ENCODE data around the gene ADRA2B.

The ADRA2B gene

GRCh38 chr2:96115631-96116423 is 544 bp downstream of the ADRA2B start:
- no peak overlapping the region for H3K9ac ChIP-seq (ENCODE audit: low read length)
- no peaks in the 10 kb centered on the region for H3K36me3 ChIP-seq (ENCODE audit: control insufficient read depth, insufficient read depth, low read length)
- peak overlapping the region; percentile 29 for H3K4me3 ChIP-seq (ENCODE audit: low read length)
- no peaks in the 10 kb centered on the region for H3K4me1 ChIP-seq (ENCODE audit: control insufficient read depth, insufficient read depth, low read length)
- H3K27me3 ChIP-seq (ENCODE audit: control insufficient read depth, insufficient read depth, low read length): peaks cover 15% of the 10 kb centered on the region
- no peak overlapping the region for H3K27ac ChIP-seq (ENCODE audit: low read depth, low read length)

DNA sequence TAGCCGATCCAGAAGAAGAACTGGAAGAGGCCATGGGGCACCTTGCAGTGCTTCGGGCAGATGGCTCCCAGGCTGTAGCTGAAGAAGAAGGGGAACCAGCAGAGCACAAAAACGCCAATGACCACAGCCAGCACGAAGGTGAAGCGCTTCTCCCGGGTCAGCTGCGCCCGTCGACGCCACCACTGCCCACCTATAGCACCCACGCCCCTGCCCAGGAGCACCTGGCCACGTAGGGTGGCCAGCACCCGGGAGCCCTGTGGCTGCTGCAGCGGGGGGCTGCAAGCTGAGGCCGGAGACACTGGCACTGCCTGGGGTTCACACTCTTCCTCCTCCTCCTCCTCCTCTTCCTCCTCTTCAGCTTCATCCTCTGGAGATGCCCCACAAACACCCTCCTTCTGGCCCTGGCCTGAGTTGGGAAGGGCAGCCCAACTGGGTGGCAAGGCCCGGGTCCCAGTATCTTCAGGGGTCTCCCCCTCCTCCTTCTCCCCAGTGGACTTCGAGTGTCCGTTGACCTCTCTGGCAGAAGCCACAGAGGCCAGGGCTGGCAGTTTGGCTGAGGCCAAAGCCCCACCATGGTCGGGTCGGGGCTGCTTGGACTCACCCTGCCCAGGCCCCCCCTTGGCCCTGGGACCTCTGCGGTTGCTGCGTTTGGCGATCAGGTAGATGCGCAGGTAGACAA is 1.3 kb downstream of the ADRA2B start:
- H3K9ac ChIP-seq (ENCODE audit: low read length): no peak overlapping the region
- H3K27me3 ChIP-seq (ENCODE audit: control insufficient read depth, insufficient read depth, low read length): peaks cover 13% of the 10 kb centered on the region
- no peak overlapping the region for H3K27ac ChIP-seq (ENCODE audit: low read depth, low read length)
- H3K4me3 ChIP-seq (ENCODE audit: low read length): no peak overlapping the region
- H3K4me1 ChIP-seq (ENCODE audit: control insufficient read depth, insufficient read depth, low read length): no peaks in the 10 kb centered on the region
- H3K36me3 ChIP-seq (ENCODE audit: control insufficient read depth, insufficient read depth, low read length): no peaks in the 10 kb centered on the region

- H3K4me1 ChIP-seq (ENCODE audit: control insufficient read depth, insufficient read depth, low read length): no peaks in the 10 kb centered on the region
- no peak overlapping the region for H3K27ac ChIP-seq (ENCODE audit: low read depth, low read length)
- no peaks in the 10 kb centered on the region for H3K36me3 ChIP-seq (ENCODE audit: control insufficient read depth, insufficient read depth, low read length)
- H3K9ac ChIP-seq (ENCODE audit: low read length): no peak overlapping the region
- H3K4me3 ChIP-seq (ENCODE audit: low read length): no peak overlapping the region
- peaks cover 13% of the 10 kb centered on the region for H3K27me3 ChIP-seq (ENCODE audit: control insufficient read depth, insufficient read depth, low read length)
Measured at GRCh38 chr2:96114546-96114902, 1.8 kb downstream of the ADRA2B start.

GRCh38 chr2:96113951-96114350 is 2.4 kb downstream of the ADRA2B start:
- no peak overlapping the region for H3K4me3 ChIP-seq (ENCODE audit: low read length)
- peaks cover 13% of the 10 kb centered on the region for H3K27me3 ChIP-seq (ENCODE audit: control insufficient read depth, insufficient read depth, low read length)
- no peaks in the 10 kb centered on the region for H3K36me3 ChIP-seq (ENCODE audit: control insufficient read depth, insufficient read depth, low read length)
- peaks cover 4% of the 10 kb centered on the region for H3K4me1 ChIP-seq (ENCODE audit: control insufficient read depth, insufficient read depth, low read length)
- H3K9ac ChIP-seq (ENCODE audit: low read length): no peak overlapping the region
- no peak overlapping the region for H3K27ac ChIP-seq (ENCODE audit: low read depth, low read length)

GRCh38 chr2:96113367-96113677 is 3.0 kb downstream of the ADRA2B start:
- Histone ChIP-seq H3K27me3 (ENCODE audit: control insufficient read depth, insufficient read depth, low read length) (peaks cover 13% of the 10 kb centered on the region), H3K9ac (ENCODE audit: low read length) (no peak overlapping the region), H3K4me3 (ENCODE audit: low read length) (no peak overlapping the region), H3K4me1 (ENCODE audit: control insufficient read depth, insufficient read depth, low read length) (peaks cover 4% of the 10 kb centered on the region), H3K36me3 (ENCODE audit: control insufficient read depth, insufficient read depth, low read length) (no peaks in the 10 kb centered on the region), H3K27ac (ENCODE audit: low read depth, low read length) (no peak overlapping the region)

GRCh38 chr2:96112501-96113366 is 3.6 kb downstream of the ADRA2B start:
- Histone ChIP-seq H3K27ac (ENCODE audit: low read depth, low read length) (no peak overlapping the region), H3K9ac (ENCODE audit: low read length) (no peak overlapping the region), H3K4me1 (ENCODE audit: control insufficient read depth, insufficient read depth, low read length) (peaks cover 4% of the 10 kb centered on the region), H3K27me3 (ENCODE audit: control insufficient read depth, insufficient read depth, low read length) (peaks cover 8% of the 10 kb centered on the region), H3K4me3 (ENCODE audit: low read length) (no peak overlapping the region), H3K36me3 (ENCODE audit: control insufficient read depth, insufficient read depth, low read length) (no peaks in the 10 kb centered on the region)

GRCh38 chr2:96111823-96112500 is 4.4 kb downstream of the ADRA2B start:
- no peak overlapping the region for H3K4me3 ChIP-seq (ENCODE audit: low read length)
- H3K27ac ChIP-seq (ENCODE audit: low read depth, low read length): no peak overlapping the region
- no peaks in the 10 kb centered on the region for H3K36me3 ChIP-seq (ENCODE audit: control insufficient read depth, insufficient read depth, low read length)
- peaks cover 4% of the 10 kb centered on the region for H3K27me3 ChIP-seq (ENCODE audit: control insufficient read depth, insufficient read depth, low read length)
- peaks cover 4% of the 10 kb centered on the region for H3K4me1 ChIP-seq (ENCODE audit: control insufficient read depth, insufficient read depth, low read length)
- no peak overlapping the region for H3K9ac ChIP-seq (ENCODE audit: low read length)

- Histone ChIP-seq H3K4me1 (ENCODE audit: control insufficient read depth, insufficient read depth, low read length) (peaks cover 4% of the 10 kb centered on the region), H3K9ac (ENCODE audit: low read length) (no peak overlapping the region), H3K4me3 (ENCODE audit: low read length) (no peak overlapping the region)
Measured at GRCh38 chr2:96111257-96111640, 5.1 kb downstream of the ADRA2B start.

DNA sequence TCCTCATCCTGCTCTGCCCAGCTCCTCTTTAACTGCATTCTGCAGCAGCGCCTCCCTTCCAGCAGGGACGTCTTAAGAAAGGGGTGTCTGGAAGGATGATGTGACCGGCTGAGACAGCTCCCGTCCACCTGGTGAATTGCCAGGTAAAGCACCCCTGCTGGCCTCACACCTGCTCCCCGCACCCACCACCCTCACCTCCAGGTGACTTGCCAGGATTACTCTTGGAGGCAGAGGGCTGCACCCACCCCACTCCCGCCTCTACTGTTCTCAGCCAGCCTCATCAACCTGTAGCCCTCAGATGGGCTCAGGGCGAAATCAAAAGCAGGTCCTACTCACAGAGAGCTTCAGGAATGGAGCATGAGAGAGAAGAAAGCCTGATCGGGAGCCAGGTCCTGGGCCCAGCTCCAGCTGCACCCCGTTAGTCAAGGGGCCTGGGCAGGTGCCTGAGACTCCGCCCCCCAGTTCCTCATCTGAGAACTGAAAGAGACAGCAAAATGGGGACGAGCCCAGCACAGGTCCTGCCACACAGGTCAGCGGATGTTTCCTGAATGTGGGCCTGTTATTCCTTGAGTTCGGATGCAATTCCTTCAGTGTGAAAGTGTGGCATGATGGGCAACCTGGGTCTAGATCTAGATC is 5.6 kb downstream of the ADRA2B start:
- peaks cover 4% of the 10 kb centered on the region for H3K4me1 ChIP-seq (ENCODE audit: control insufficient read depth, insufficient read depth, low read length)
- H3K27ac ChIP-seq (ENCODE audit: low read depth, low read length): no peak overlapping the region
- no peaks in the 10 kb centered on the region for H3K27me3 ChIP-seq (ENCODE audit: control insufficient read depth, insufficient read depth, low read length)
- no peak overlapping the region for H3K4me3 ChIP-seq (ENCODE audit: low read length)
- no peaks in the 10 kb centered on the region for H3K36me3 ChIP-seq (ENCODE audit: control insufficient read depth, insufficient read depth, low read length)
- H3K9ac ChIP-seq (ENCODE audit: low read length): no peak overlapping the region

More at GRCh38 chr2:96111257-96111640, 5.1 kb downstream of the ADRA2B start:
- Histone ChIP-seq H3K27ac (ENCODE audit: low read depth, low read length) (no peak overlapping the region), H3K27me3 (ENCODE audit: control insufficient read depth, insufficient read depth, low read length) (peaks cover 4% of the 10 kb centered on the region), H3K36me3 (ENCODE audit: control insufficient read depth, insufficient read depth, low read length) (no peaks in the 10 kb centered on the region)

DNA sequence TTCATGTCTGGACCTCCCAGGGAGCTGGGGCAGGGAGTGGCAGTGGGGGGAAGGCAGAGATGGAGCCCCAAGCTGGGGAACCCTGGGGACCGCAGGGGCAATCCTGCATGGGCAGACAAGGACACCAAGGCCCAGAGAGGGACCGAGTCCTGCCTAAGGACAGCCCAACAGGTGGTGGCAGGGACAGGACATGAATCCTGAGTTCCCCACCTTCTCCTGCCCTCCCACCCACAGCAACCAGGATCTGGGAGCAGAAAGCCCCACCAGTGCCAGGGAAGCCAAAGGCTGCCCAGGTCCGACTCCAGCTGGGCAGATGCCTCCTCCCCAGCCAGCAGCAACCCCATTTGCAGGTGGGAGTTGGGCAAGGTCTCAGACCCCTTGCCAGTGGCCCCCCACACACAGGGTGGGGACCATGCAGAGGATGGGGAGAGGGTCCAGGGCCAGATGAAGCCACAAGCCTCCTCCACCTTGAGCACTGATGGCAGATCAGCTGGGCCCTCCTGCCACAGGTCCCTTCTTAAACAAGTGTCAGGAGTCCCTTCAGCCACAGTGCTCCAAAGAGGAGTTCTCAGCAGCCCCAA is 6.3 kb downstream of the ADRA2B start:
- Histone ChIP-seq H3K4me1 (ENCODE audit: control insufficient read depth, insufficient read depth, low read length) (peaks cover 4% of the 10 kb centered on the region), H3K4me3 (ENCODE audit: low read length) (no peak overlapping the region), H3K27ac (ENCODE audit: low read depth, low read length) (no peak overlapping the region), H3K9ac (ENCODE audit: low read length) (no peak overlapping the region), H3K36me3 (ENCODE audit: control insufficient read depth, insufficient read depth, low read length) (no peaks in the 10 kb centered on the region), H3K27me3 (ENCODE audit: control insufficient read depth, insufficient read depth, low read length) (no peaks in the 10 kb centered on the region)

DNA sequence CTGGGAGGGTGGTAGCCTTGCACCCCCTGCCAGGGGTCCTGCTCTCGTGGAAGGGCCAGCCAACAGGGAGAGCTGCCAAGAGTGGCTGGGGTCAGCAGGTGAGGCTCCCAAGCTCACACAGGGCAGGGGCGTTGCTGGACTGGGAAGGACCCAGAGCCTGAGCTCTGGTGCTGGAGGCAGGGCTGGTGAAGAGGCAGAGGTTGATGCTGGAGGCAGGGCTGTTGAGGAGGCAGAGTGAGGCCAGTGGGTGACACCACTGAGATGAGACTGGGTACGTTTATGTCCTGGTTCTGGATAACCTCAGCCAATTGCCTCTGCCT is 7.0 kb downstream of the ADRA2B start:
- peaks cover 4% of the 10 kb centered on the region for H3K4me1 ChIP-seq (ENCODE audit: control insufficient read depth, insufficient read depth, low read length)
- H3K27me3 ChIP-seq (ENCODE audit: control insufficient read depth, insufficient read depth, low read length): no peaks in the 10 kb centered on the region
- no peak overlapping the region for H3K4me3 ChIP-seq (ENCODE audit: low read length)
- H3K36me3 ChIP-seq (ENCODE audit: control insufficient read depth, insufficient read depth, low read length): no peaks in the 10 kb centered on the region
- H3K27ac ChIP-seq (ENCODE audit: low read depth, low read length): no peak overlapping the region
- H3K9ac ChIP-seq (ENCODE audit: low read length): no peak overlapping the region
